Loucy (cell line): ENCODE results near the gene FIGNL2.

Source experiments
- CTCF ChIP-seq: fragments of 200-600 bp; sonication (generic); conservative IDR thresholded peaks from 2 replicates; pipeline ENCODE4 v1.5.1; 2014; ENCODE audit warnings: mild to moderate bottlenecking, antibody characterized with exemption, low read length
- EZH2phosphoT487 ChIP-seq: fragments of 200-600 bp; IDR thresholded peaks from 2 replicates; pipeline ENCODE4 v1.6.1; 2018; ENCODE audit warnings: antibody characterized with exemption, mild to moderate bottlenecking, moderate library complexity, borderline replicate concordance

- no peak for TF ChIP-seq CTCF
- TF ChIP-seq EZH2phosphoT487 = no peak
Observed at GRCh38 chr12:51871918-51872688, 23.6 kb upstream of the FIGNL2 start.
